K562 (cell line): ENCODE results near the gene TSEN54. TPM values are rescaled to one million over a fixed set of nuclear protein-coding genes. Genes with fewer than 3 reads are reported as not detected.

Experiments used
- ATAC-seq: fragments of 200-7000 bp; cut with Tn5 transposase; 3 replicates; pipeline ENCODE4 v1.9.1; 2020; ENCODE audit warnings: moderate library complexity
- BruUV-seq: library from RNA; stranded (reverse); fragments of 400-500 nt; replicated peaks from 2 replicates; lab custom pipeline; 2021; lab: Mats Ljungman, UMichigan
- CTCF ChIA-PET: fragments of 300-600 bp; formaldehyde crosslinking; extraction: SDS; loops from one replicate; lab custom pipeline; 2021; ENCODE audit warnings: low intra/inter-chr PET ratio; lab: Yijun Ruan, JAX
- POLR2A ChIA-PET: fragments of 300-600, 350-650 bp; sonication (Branson Sonifier 250); formaldehyde crosslinking; extraction: SDS; loops from one replicate; lab custom pipeline; 2021; ENCODE audit warnings: antibody characterized with exemption, inconsistent platforms; lab: Yijun Ruan, JAX
- DNase-seq, 4 experiments: peaks; one replicate each; pipeline versions ENCODE4 v3.0.0 to v3.0.0-alpha.2; 2011 to 2018; ENCODE audit warnings: low spot score in 3 of 4, mixed read lengths in 3 of 4; ENCODE audit errors: extremely low read depth in 1 of 4
- FAIRE-seq: peaks from 2 replicates; lab custom pipeline; 2011; peaks lifted over from hg19 to GRCh38; lab: Jason Lieb, UNC
- H2AFZ ChIP-seq: 2 replicates; pipeline ENCODE4 v1.6.0; 2011; ENCODE audit warnings: low read depth, low read length, control low read depth, inconsistent platforms
- H3K27ac ChIP-seq: fragments of 200-600 bp; 3 replicates; pipeline ENCODE4 v1.8.0; 2011; ENCODE audit warnings: low read depth, mild to moderate bottlenecking, control low read depth, inconsistent platforms, low read length, moderate library complexity, mixed read lengths; ENCODE audit errors: extremely low read depth
- H3K27me3 ChIP-seq, 2 experiments: fragments of 300-600 bp in 1 of 2; 2 replicates in 1 of 2; 3 replicates in 1 of 2; pipeline versions ENCODE4 v1.6.0 to v1.8.0; 2011; ENCODE audit warnings: inconsistent platforms in 2 of 2, low read length in 2 of 2, mild to moderate bottlenecking in 1 of 2, mixed read lengths in 1 of 2, moderate library complexity in 1 of 2; ENCODE audit not compliant: control insufficient read depth in 2 of 2, insufficient read depth in 2 of 2
- H3K36me3 ChIP-seq: fragments of 300-600 bp; 3 replicates; pipeline ENCODE4 v1.8.0; 2011; ENCODE audit warnings: mild to moderate bottlenecking, low read length, inconsistent platforms; ENCODE audit not compliant: control insufficient read depth, insufficient read depth
- H3K4me1 ChIP-seq, 2 experiments: fragments of 200-600 bp in 1 of 2; replicated peaks in 1 of 2; 2 replicates in 1 of 2; 3 replicates in 1 of 2; pipeline versions ENCODE4 v1.5.1 to v1.8.0; 2011; ENCODE audit warnings: inconsistent platforms in 2 of 2, low read length in 2 of 2, mild to moderate bottlenecking in 1 of 2, mixed read lengths in 1 of 2, moderate library complexity in 1 of 2; ENCODE audit not compliant: control insufficient read depth in 2 of 2, insufficient read depth in 2 of 2
- H3K4me2 ChIP-seq: 2 replicates; pipeline ENCODE4 v1.6.1; 2011; ENCODE audit warnings: low read length, control low read depth, inconsistent platforms, mixed read lengths; ENCODE audit not compliant: insufficient read depth
- H3K4me3 ChIP-seq: fragments of 200-600 bp; sonication (generic), shearing (Covaris generic); 2 replicates; pipeline ENCODE4 v1.5.1; 2016; ENCODE audit warnings: control low read depth, inconsistent platforms
- H3K79me2 ChIP-seq: fragments of 200-600 bp; 3 replicates; pipeline ENCODE4 v1.8.0; 2011; ENCODE audit warnings: low read length, inconsistent platforms; ENCODE audit not compliant: control insufficient read depth, insufficient read depth
- H3K9ac ChIP-seq, 2 experiments: 2 replicates each; pipeline versions ENCODE4 v1.6.0 to v1.6.1; 2011; ENCODE audit warnings: low read depth in 2 of 2, low read length in 2 of 2, control low read depth in 1 of 2, inconsistent platforms in 1 of 2, mild to moderate bottlenecking in 1 of 2, mixed read lengths in 1 of 2; ENCODE audit not compliant: insufficient read depth in 1 of 2
- H3K9me1 ChIP-seq: one replicate; pipeline ENCODE4 v1.6.0; 2011; ENCODE audit warnings: inconsistent platforms, mild to moderate bottlenecking, low read length, moderate library complexity; ENCODE audit not compliant: control insufficient read depth, insufficient read depth
- H3K9me3 ChIP-seq: replicated peaks from 2 replicates; pipeline ENCODE4 v1.5.1; 2011; ENCODE audit warnings: low read depth, low read length, inconsistent platforms; ENCODE audit not compliant: control insufficient read depth, insufficient read depth
- H4K20me1 ChIP-seq: replicated peaks from 2 replicates; pipeline ENCODE4 v1.6.1; 2011; ENCODE audit warnings: low read length, inconsistent platforms, mixed read lengths; ENCODE audit not compliant: control insufficient read depth, insufficient read depth
- BHLHE40 ChIP-seq: IDR thresholded peaks from 2 replicates; pipeline ENCODE4 v1.6.1; 2011; ENCODE audit warnings: low read length, improper control_type of control experiment
- JUN ChIP-seq, 2 experiments: sonication (generic) in 1 of 2; formaldehyde crosslinking in 1 of 2; IDR thresholded peaks; 2 replicates each; pipeline versions ENCODE4 v1.6.1 to v1.8.0; 2012 to 2022; ENCODE audit warnings: borderline replicate concordance in 2 of 2, mild to moderate bottlenecking in 2 of 2, improper control_type of control experiment in 1 of 2, low read depth in 1 of 2, low read length in 1 of 2, missing genetic modification reagents in 1 of 2
- NFATC3 ChIP-seq: fragments of 450-650 bp; IDR thresholded peaks from 2 replicates; pipeline ENCODE4 v1.6.1; 2017; ENCODE audit warnings: mild to moderate bottlenecking
- POLR2A ChIP-seq: fragments of 450-650 bp; conservative IDR thresholded peaks from 2 replicates; pipeline ENCODE4 v1.6.1; 2016
- SMARCC2 ChIP-seq: fragments of 450-650 bp; IDR thresholded peaks from 2 replicates; pipeline ENCODE4 v1.6.1; 2017; ENCODE audit warnings: antibody characterized with exemption, moderate library complexity, mild to moderate bottlenecking, low read depth
- SP1 ChIP-seq: sonication (generic); formaldehyde crosslinking; IDR thresholded peaks from 2 replicates; pipeline ENCODE4 v1.8.1; 2022; ENCODE audit warnings: mild to moderate bottlenecking, missing genetic modification reagents
- TEAD1 ChIP-seq, 2 experiments: fragments of 450-650 bp in 1 of 2; sonication (generic) in 1 of 2; formaldehyde crosslinking; IDR thresholded peaks; 2 replicates each; pipeline versions ENCODE4 v1.4.0 to v1.8.0; 2020 to 2022; ENCODE audit warnings: mild to moderate bottlenecking in 2 of 2, missing genetic modification reagents in 1 of 2
- WGBS: fragments of 100-300 bp; shearing (Covaris generic); methylation state at CpG from one replicate; pipeline ENCODE4 v1.1.6; 2016; ENCODE audit warnings: low coverage, mixed read lengths; ENCODE audit not compliant: insufficient coverage; ENCODE audit errors: missing lambda C conversion rate; 5-methylcytosine and 5-hydroxymethylcytosine counted together
- in situ Hi-C: fragments of 300-500 bp; cut with MboI; formaldehyde crosslinking; loops from 4 replicates; pipeline ENCODE4 v1.15.0; 2018; ENCODE audit warnings: inconsistent platforms, mixed read lengths
- intact Hi-C: fragments of 100-400 bp; cut with micrococcal nuclease; formaldehyde crosslinking; loops from 2 replicates; pipeline ENCODE4 v1.14.2; 2022
- polyA plus RNA-seq, 8 experiments: library from polyadenylated mRNA; depleted of rRNA in 4 of 8; stranded (reverse) in 5 of 8; unstranded in 3 of 8; fragments of >200 nt; fragmentation: Nextera tagmentation in 2 of 8; fragmentation: Illumina TruSeq in 1 of 8; extraction: Ambion mirVana in 2 of 8; extraction: Trizol in 1 of 8; gene quantifications; 2 replicates each; pipeline versions ENCODE4 v1.2.1 to v1.2.3, GENCODE V29; 2011 to 2014; ENCODE audit warnings: inconsistent platforms in 1 of 8, missing spikeins in 1 of 8
- total RNA-seq, 7 experiments: library from RNA; depleted of rRNA in 6 of 7; stranded (reverse); fragments of >200 nt in 6 of 7; fragmentation: Illumina TruSeq in 2 of 7; extraction: Trizol in 2 of 7; gene quantifications; 2 replicates each; pipeline versions ENCODE4 v1.2.1 to v1.2.3, GENCODE V29; 2011 to 2021; ENCODE audit warnings: low replicate concordance in 1 of 7
- TF ChIP-seq, protein P1 (sequence below): sonication (generic); formaldehyde crosslinking; IDR thresholded peaks from 2 replicates; pipeline ENCODE4 v1.8.0; 2022; ENCODE audit warnings: mild to moderate bottlenecking, missing genetic modification reagents
- TF ChIP-seq, protein P2 (sequence below): fragments of 250-450 bp; sonication (Bioruptor Pico); IDR thresholded peaks from 2 replicates; pipeline ENCODE4 v1.8.0; 2021; ENCODE audit warnings: moderate library complexity, mild to moderate bottlenecking, inconsistent platforms
- TF ChIP-seq, protein P3 (sequence below): fragments of 450-650 bp; IDR thresholded peaks from 2 replicates; pipeline ENCODE4 v1.6.1; 2016

TSEN54 gene
- total and polyA plus RNA-seq, 9 of the 15 experiments (the other 6 are each of a cell fraction or from before 2014, with no cell fraction given), result 5.9 to 64.3 (median 48.9) TPM

DNA sequence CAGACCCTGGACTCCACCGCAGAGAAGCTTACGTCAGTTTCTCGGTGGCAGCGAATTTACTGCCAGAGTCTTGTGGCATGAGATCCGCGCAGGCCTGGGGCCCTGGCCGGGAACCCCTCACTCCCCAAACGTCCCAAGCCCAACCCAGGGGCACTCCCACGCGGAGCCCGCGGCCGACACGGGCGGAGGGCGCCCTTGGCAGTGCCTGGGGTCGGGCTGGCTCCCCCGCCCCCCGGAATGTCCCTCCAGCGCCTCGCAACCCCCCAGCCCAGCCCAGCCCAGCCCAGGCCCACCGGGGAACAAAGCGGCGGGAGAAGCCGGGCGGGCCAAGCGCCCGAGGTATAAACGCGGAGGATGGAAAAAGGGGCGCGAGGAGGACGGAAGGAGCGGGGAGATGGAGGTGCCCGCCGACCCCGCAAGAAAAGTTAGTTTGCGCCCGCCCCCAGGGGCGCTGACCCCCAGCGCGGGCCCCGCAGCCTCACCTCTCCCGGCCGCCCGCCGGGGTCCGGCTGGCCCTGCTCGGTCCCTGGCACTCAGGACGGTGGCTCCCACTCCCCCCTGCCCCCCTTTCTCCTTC lies 1.3 kb upstream of the TSEN54 start (continued):
- TF ChIP-seq, protein P1, sequence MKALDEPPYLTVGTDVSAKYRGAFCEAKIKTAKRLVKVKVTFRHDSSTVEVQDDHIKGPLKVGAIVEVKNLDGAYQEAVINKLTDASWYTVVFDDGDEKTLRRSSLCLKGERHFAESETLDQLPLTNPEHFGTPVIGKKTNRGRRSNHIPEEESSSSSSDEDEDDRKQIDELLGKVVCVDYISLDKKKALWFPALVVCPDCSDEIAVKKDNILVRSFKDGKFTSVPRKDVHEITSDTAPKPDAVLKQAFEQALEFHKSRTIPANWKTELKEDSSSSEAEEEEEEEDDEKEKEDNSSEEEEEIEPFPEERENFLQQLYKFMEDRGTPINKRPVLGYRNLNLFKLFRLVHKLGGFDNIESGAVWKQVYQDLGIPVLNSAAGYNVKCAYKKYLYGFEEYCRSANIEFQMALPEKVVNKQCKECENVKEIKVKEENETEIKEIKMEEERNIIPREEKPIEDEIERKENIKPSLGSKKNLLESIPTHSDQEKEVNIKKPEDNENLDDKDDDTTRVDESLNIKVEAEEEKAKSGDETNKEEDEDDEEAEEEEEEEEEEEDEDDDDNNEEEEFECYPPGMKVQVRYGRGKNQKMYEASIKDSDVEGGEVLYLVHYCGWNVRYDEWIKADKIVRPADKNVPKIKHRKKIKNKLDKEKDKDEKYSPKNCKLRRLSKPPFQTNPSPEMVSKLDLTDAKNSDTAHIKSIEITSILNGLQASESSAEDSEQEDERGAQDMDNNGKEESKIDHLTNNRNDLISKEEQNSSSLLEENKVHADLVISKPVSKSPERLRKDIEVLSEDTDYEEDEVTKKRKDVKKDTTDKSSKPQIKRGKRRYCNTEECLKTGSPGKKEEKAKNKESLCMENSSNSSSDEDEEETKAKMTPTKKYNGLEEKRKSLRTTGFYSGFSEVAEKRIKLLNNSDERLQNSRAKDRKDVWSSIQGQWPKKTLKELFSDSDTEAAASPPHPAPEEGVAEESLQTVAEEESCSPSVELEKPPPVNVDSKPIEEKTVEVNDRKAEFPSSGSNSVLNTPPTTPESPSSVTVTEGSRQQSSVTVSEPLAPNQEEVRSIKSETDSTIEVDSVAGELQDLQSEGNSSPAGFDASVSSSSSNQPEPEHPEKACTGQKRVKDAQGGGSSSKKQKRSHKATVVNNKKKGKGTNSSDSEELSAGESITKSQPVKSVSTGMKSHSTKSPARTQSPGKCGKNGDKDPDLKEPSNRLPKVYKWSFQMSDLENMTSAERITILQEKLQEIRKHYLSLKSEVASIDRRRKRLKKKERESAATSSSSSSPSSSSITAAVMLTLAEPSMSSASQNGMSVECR (CRISPR knock-in tag), result 0 out of 2 replicates have a peak, but pooled peaks have one; percentile 37
- TF ChIP-seq TEAD1 (CRISPR knock-in tag; IDR thresholded peaks at IDR 0.05), result peak in 1 of 2 experiments; percentile 60; a peak in 1 of 4 replicates

DNA sequence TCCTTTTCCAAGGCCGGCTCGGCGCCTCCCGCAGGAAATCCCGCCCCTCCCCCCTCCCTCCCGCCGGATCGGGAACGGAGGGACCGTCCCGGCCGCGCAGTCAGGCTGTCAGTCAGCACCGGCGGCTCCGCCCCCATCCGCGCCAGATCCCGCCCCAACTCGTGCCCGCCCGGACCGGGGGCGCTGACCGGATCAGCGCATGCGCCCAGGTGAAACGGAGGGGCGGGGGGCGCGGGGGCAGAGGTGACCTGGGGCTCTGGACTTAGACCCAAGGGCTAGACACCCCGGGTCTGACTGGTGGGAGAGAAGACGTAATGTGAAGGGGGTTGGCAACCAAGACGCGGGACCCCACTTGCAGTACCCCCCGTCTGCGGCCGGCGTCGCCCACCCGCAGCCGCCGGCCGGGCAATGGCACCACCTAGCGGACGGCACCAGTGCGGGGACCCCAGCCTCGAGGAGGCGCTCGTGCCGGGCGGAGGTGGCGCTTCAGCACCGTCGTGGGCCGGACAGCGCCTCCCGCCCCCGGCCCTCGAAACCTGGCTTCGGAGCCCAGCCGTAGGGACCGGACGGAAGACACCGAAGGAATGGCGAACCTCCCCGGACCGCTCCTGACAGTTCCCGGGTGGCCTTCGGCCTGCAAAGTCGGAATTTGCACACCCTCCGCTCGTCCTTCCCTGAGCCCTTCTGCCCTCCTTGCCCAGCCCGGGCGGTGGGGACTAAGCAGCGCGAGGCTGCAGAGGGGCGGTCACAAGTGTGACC lies 653 bp upstream of the TSEN54 start, which contains the start of gene CASKIN2:
TSS of gene CASKIN2 (minus strand) at position 42 of the 759 bp plus-strand sequence. CDS start 1,733 bp downstream, outside the sequence.
- in situ Hi-C loops, result no loop called here
- Histone ChIP-seq H3K4me1 (peaks cover 34 to 64% of the 10 kb centered on the region in 2 experiments), H3K27ac (peak within 1 kb of the TSS; percentile 14; the same call in 2 of the 3 replicates), H3K9me1 (peaks cover 5% of the 10 kb centered on the region), H3K79me2 (peaks cover 10% of the 10 kb centered on the region), H3K9me3 (no peaks in the 10 kb centered on the region), H3K4me2 (peak within 1 kb of the TSS; percentile 87), H3K4me3 (peak within 1 kb of the TSS; percentile 91), H3K36me3 (peaks cover 31% of the 10 kb centered on the region; the same call in 2 of the 3 replicates), H3K9ac (peak within 1 kb of the TSS; percentile 47 to 86; a peak in 3 of 4 replicates), H2AFZ (peak within 1 kb of the TSS; percentile 95), H4K20me1 (peaks cover 15% of the 10 kb centered on the region), H3K27me3 (no peaks in the 10 kb centered on the region)
- peak; percentile 78 for FAIRE-seq
- WGBS, result 1% methylated on average over 62 of the region's 78 CpGs
- CTCF ChIA-PET, result interaction anchor here (0.6 to 2.2 kb wide), 7 partner anchors 9 to 226 kb away, joined by 3 to 17 read pairs (median 3); partner anchors contain the start of gene LLGL2
- POLR2A ChIA-PET, result interaction anchor here (0.6 to 1.6 kb wide), 4 partner anchors 10 to 69 kb away, joined by 3 to 5 read pairs (median 5); partner anchors contain the start of gene LLGL2
- ATAC-seq, result peak; percentile 82
- no TSS peak for BruUV-seq
- intact Hi-C loops, result loop anchor here (1.0 to 5.0 kb wide), 3 partner anchors 72 to 237 kb away; partner anchors contain the start of gene MYO15B
- DNase-seq, result peak; percentile 92 to 99 (median 96)
- peak; percentile 37; the same call in 1 of the 2 replicates for TF ChIP-seq SMARCC2
- TF ChIP-seq POLR2A, result no peak
- TF ChIP-seq NFATC3, result no peak
- TF ChIP-seq BHLHE40, result peak; percentile 81
- TF ChIP-seq, protein P2, sequence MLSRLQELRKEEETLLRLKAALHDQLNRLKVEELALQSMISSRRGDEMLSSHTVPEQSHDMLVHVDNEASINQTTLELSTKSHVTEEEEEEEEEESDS, result no peak
- TF ChIP-seq JUN (IDR thresholded peaks at IDR 0.05; ENCODE audit: borderline replicate concordance, low read depth, low read length), result no peak
- peak; percentile 92 for TF ChIP-seq JUN (CRISPR knock-in tag; IDR thresholded peaks at IDR 0.05; ENCODE audit: borderline replicate concordance)
- TF ChIP-seq SP1 (CRISPR knock-in tag), result peak; percentile 91
- TF ChIP-seq, protein P3, sequence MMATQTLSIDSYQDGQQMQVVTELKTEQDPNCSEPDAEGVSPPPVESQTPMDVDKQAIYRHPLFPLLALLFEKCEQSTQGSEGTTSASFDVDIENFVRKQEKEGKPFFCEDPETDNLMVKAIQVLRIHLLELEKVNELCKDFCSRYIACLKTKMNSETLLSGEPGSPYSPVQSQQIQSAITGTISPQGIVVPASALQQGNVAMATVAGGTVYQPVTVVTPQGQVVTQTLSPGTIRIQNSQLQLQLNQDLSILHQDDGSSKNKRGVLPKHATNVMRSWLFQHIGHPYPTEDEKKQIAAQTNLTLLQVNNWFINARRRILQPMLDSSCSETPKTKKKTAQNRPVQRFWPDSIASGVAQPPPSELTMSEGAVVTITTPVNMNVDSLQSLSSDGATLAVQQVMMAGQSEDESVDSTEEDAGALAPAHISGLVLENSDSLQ, result peak; percentile 98
